HT1080 (cell line): ENCODE measurements around the gene PLEKHA6. TPM values are rescaled to one million over a fixed set of nuclear protein-coding genes. Genes with fewer than 3 reads are reported as not detected.

Source experiments
- DNase-seq: peaks from one replicate; pipeline ENCODE4 v3.0.0-alpha.2; 2015; ENCODE audit warnings: low read depth
- total RNA-seq: library from RNA; depleted of rRNA; stranded (reverse); fragments of >200 nt; shearing (Covaris generic); gene quantifications from 2 replicates; pipeline ENCODE4 v1.2.3, GENCODE V29; 2014

PLEKHA6 gene
- total RNA-seq, 1 experiment from 2014 or later = 0.19 TPM

GRCh38 chr1:204286831-204287421, 72.8 kb downstream of the PLEKHA6 start:
- no peak for DNase-seq

GRCh38 chr1:204286315-204286714, 73.4 kb downstream of the PLEKHA6 start:
- no peak for DNase-seq

GRCh38 chr1:204285436-204286305, 74.1 kb downstream of the PLEKHA6 start:
- no peak for DNase-seq

DNA sequence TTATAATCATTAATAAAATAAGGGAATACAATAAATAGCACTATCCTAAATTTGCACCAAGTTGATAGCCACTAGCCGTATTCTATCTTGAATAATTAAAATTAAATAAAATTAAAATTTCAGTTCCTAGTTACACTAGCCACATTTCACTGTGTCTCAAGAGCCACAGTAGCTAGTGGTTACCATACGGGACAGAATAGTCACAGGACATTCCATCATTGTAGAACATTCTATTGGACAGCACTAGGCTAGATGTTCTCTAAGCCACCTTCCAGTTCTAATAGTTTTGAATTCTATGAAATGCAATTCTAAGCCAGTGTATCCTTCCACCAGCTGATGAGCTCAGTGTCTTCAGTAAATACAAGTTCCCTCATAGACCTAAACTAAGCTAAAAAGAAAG, 74.8 kb downstream of the PLEKHA6 start:
- DNase-seq = no peak

- no peak for DNase-seq
Measured at GRCh38 chr1:204283711-204284651, 75.7 kb downstream of the PLEKHA6 start.

- DNase-seq = no peak
Measured at GRCh38 chr1:204282761-204283221, 76.9 kb downstream of the PLEKHA6 start.

DNA sequence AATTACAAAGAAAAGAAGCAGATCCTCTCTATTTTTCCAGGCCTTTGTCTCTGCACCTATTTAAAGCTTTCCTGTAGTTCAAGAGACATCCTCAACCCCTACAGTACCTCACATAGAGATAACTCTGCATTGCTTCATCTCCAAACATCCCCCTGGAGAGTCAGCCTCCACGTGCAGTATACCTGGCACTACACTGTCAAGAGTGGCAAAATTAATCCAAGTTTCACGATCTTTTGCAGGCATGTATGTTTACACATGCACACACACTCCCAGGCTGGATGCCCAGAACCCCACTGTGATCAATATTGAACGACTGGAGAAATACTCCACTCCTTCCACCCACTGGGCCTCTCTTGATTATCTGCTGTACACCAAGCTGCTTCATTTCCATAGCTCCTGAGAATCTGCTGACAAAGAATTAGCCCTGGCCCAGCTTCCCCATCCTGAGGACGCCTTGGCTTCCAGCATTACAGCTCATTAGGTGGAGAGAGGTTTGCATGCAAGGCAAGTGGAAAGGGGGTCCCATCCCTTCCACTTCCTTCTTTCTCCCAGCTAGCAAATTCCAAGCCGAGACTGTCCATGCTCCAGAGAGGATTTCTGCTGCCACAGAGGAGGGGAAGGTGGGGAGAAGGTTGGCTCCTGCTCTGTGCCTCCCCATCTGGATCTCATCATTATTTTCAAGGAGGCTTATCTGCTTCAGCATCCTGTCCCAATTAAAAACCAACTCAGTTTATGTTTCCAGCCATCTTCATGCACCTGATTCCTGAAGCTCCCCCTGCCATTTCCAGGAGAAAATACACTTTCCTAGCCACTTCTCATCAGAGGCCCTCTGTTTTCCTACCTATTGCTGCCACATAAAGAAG, 79.4 kb downstream of the PLEKHA6 start:
- no peak for DNase-seq

DNA sequence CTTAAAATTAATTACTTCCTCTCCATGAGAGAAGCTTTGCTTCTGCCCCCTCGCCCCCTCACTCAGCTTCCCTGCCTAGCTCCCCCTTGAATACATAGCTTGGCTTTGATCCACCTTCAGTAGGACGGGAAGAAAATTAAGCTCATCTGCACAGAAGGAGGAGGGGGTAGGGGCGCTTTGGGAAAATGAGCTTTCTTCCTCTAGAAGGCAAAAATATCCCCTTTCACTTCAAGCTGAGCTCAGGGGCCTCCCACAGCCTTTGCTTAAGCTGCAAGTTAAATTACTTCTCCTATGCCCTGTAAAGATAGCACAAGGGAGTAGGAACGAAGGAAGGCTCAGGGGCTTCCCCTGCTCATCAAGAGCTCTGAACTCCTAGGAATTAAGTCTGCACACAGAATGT, 80.8 kb downstream of the PLEKHA6 start:
- DNase-seq = no peak

GRCh38 chr1:204278251-204278650, 81.5 kb downstream of the PLEKHA6 start:
- no peak for DNase-seq

DNA sequence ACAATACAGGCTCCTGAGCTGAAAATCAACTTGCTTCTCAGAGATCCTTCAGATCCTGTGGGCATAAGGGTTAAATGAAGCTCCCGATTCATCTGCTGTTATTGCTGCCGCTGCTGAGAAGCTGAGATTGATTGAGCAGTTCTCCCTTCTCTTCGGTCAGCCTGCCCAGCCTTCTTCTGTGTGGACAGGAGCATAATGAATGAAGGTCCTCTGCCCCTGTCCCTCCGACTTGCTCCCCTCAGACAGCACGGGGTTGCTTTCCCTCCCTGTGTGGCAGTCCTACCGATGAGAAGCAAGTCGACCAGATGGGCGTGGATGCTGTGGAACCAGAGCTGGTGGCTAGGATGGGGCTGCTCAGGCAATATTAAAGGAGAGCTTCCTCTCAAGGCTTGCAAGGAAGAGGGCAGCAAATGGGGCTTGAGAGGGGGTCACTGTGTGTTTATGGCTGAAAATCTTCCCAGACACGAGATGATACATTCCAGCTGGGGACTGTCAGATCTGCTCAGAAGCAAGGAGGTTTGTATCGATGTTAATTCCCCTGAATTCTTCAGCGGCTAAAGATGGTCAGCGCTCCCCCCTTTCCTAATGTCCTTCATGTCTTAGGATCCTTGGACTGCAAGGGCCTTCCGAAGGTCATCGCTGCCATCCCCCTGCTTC, 82.0 kb downstream of the PLEKHA6 start:
- no peak for DNase-seq

DNA sequence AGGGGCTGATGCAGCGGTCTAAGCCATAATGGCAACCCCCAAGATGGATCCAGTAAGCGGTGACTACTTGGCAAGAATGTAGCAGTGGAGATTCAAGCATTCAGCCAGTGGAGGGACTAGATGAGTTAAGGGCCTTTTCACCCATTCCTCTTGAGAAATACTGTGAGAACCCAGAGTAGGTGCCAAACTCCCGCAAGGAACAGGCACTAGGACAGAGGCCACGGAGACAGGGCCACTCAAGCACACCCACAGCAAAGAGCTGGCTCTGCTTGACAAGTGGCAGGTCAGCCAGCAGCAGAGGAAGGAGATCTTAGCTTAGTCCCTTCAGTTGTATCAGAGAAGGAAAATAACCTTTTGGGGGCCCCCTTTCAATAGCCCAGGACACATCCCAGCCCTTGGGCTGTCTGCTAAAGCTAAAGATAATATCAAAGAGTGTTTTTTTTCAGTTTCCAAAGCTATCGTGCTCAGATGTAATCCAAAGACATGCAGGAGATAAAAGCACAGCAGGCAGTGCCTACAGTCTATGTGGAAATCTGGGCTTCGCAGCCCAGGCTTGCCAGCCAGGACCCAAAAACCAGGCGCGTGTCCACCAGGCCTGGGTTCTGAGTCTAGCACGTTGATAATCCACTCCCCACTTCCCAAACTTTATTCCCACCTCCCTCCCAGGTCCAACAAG, 83.9 kb downstream of the PLEKHA6 start:
- DNase-seq = no peak

- DNase-seq = no peak
Measured at GRCh38 chr1:204274446-204274845, 85.3 kb downstream of the PLEKHA6 start.

GRCh38 chr1:204272505-204272904, 87.2 kb downstream of the PLEKHA6 start:
- DNase-seq = no peak

GRCh38 chr1:204271970-204272369, 87.8 kb downstream of the PLEKHA6 start:
- no peak for DNase-seq

GRCh38 chr1:204268101-204268500, 91.6 kb downstream of the PLEKHA6 start:
- no peak for DNase-seq

DNA sequence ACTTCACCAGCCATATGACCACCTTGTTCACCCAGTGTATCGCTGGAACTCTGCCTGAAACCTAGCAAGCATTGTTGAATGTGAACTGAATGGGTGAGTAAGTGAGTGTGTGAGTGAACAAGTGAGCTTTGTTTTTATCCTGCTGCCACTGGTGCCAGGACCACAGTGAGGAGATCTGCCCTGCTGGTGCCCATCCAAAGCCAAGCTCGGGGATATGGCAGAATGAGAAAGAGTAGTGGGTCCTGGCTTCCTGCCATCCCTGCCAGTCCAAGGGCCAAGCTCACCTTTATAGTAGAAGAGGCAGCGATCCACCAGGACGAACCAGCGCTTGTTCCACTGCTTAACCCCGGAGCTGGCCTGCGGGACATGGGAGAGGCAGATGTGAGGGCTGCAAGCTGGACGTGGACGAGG, 92.5 kb downstream of the PLEKHA6 start:
- no peak for DNase-seq

- DNase-seq = no peak
Measured at GRCh38 chr1:204266504-204267034, 93.2 kb downstream of the PLEKHA6 start.

DNA sequence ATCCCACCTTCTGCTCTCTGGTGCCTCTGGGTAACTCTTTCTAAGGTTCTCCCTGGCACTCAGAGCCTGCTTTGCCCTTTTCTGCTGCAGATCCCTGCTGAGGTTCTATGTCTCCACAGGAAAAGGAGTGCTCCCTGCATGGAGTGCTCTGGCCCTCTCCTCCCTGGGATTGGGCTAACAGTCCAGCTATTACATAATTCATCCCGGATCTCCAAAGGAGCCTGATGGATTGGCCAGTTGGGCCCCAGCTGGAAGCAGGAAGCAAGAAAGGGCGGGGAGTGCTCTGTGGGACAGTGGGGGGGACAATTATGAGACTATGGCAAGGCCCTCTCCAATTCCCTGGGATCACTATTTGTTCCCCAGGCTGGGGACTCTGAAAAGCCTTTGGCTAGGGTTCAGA, 94.1 kb downstream of the PLEKHA6 start:
- no peak for DNase-seq

DNA sequence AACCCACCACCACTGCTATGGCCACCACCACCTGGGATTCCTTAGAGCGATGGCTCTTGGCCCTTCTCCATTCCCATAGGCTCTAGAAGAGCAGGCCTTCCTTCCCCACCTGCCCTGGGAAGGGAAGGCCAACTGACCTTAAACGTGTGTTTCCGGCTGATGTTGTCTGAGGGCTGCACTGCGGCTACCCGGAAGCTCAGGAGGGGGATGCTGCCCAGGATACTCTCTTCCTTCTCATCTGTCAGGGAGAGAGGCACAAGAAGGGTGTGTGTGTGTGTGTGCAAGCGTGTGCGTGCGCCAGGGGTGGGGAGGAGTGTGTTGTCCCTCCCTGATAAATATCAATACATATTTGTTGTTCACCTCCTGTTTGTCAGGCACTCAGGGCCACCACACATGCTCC, 94.9 kb downstream of the PLEKHA6 start:
- no peak for DNase-seq
